NCI-H345 treated with DMSO at 0.1 percent for 48 hours (cell line): ENCODE data around the gene CD163L1.
"Not testable (repeated sequence)": the region's sequence is repeated elsewhere in the genome, so short reads cannot be mapped to it uniquely, and the experiment has no call there.

Experiments used
- DNase-seq: peaks from one replicate; lab custom pipeline; 2025; ENCODE audit not compliant: unreplicated experiment; lab: John Stamatoyannopoulos, UW

The CD163L1 gene

DNA sequence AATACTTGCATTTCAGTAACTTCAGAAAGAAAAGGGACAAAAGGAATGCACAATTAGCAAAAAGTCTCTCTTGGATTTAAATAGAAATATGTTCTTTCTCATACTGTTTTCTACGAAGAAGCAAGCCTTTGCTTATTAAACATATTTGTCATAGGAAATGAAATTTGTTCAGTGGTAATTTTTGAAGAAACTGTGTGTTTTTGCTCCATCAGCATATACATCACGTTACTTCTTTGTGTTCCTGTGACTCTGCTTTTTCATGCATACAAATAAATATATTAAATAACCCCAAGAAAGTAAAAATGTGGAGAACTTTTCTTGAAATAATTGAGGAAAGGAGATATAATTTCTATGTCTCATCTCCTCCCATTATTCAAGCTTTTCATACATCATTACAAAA lies 39.7 kb downstream of the CD163L1 start:
- DNase-seq, result no peak

DNA sequence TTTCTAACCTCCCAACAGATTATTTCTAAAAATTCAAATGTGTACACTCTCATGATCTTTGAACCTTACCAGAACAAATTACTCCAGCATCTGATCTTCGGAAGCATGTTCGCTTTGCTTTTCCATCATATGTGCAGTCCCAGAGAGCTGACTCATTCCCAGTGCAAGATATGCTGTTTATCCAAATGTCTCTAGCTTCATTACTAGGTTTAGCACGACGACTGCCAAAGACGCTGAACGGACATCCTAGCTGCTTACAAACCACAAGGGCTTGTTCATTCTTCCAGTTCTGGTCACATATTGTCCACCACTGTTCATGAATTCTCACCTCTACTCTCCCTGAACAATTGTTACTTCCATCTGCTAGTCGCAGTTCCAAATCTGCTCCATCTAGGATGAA lies 40.5 kb downstream of the CD163L1 start:
- no peak for DNase-seq

DNA sequence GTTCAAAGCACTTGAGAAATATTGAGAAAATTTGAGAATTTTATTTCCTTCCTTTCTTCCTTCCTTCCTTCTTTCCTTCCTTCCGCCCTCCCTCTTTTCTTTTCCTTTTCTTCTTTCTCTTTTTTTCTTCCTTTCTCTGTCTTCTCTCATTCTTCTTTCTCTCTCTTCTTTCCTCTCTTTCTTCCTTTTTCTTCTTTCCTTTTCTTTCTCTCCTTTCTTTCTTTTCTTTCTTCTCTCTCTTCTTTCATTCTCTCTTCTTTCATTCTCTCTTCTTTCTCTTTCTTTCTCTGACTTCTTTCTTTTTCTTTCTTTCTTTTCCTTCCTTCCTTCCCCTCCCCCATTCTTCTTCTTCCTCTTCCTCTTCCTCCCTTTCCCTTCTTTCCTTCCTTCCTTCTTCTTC lies 44.9 kb downstream of the CD163L1 start:
- DNase-seq, result no peak

DNA sequence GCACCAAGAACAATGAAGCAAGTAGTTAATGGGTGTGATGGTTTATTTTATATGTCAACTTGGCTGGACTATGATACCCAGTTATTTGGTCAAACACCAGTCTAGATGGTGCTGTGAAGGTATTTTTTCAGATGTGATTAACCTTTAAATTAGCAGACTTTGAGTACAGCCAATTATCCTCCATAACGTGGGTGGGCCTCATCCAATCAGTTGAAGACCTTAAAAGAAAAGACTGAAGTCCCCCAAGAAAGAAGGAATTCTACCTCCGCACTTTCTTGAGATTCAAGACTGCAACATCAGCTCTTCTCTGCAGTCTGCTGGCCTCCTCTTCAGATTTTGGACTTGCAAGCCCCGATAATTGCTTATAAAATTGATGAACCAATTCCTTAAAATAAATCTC lies 47.5 kb downstream of the CD163L1 start:
- DNase-seq, result no peak

DNA sequence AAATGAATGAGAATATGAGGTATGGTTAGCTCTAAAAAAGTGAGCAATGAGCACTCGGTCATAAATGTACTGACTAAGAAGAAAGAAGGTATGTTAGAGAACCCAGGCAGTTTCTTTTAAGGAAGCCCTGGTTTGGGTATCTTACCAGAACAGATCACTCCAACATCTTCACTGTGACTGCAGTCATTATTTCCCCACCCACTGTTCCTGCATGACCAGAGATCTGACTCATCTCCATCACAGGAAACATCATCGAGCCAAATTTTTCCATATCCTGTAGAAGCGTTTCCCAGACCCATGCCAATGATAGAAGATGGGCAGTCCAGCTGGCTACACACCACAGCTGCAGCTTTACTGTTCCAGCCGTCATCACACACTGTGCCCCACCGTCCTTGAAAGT lies 48.0 kb downstream of the CD163L1 start:
- DNase-seq, result no peak

DNA sequence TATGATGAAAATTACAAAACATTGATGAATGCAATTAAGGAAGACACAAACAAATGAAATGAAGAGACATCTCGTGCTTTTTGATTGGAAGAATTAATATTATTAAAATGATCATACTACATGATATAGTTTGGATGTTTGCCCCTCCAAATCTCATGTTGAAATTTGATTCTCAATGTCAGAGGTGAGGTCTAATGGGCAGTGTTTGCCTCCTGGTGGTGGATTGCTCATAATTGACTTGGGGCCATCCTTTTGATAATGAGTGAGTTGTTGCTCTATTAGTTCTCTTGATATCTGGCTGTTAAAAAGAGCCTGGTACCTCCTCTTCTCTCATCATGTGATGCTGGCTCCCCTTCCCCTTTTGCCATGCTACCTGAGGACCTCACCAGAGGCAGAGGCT lies 56.7 kb downstream of the CD163L1 start:
- DNase-seq, result no peak

DNA sequence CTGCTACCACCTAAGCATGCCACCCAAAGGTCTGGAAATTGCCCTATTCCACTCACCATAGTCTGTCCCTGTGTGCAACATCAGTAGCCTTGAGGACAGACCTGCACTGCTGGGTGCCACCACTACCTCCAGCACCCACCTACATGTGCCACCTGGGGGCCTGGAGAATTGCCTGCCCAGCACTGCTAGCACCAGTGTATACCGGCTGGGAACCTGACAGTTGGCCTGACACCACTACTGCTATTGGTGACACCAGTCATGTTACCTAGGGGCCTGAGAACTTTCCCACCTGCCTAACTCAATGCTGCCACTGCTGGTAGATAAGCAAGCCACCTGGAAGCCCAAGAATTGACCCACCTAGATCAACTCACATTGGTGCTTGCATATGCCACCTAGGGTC lies 60.8 kb downstream of the CD163L1 start:
- no peak for DNase-seq

DNA sequence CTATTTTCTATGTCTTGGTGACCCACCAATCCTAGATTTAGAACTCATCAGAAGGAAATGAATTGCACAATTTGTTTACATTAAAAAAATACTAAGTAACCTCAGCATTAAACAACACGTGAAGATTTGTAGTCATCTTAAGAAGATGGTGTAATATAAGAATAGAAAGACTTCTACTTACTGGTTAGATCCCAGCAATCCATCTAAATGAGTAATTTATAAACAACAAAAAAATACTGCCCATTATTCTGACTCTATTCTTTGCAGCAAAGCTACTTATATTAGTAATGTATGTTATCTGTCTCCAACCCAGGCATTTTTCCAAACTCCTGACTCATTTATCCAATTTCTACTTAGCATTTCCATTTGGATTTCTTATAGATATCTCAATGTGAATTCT lies 67.8 kb downstream of the CD163L1 start:
- DNase-seq, result no peak

DNA sequence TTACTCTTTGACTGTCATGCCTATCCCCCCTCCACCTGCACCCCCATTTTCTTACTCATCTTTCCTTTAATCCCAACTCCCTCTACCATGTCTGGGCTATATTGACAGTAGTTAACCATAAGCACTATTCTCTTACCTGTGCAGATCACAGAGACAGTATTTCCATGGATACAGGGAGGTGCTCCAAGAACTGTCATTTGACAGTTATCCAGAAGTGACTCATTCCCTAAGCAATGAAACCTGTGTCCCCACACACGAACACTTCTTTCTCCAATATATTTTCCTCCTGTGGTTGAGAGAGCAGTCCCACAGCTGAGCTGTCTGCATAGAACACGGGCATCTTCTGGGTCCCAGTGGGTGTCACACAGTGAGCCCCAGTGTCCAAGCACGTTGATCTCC lies 68.8 kb downstream of the CD163L1 start:
- DNase-seq, result no peak

DNA sequence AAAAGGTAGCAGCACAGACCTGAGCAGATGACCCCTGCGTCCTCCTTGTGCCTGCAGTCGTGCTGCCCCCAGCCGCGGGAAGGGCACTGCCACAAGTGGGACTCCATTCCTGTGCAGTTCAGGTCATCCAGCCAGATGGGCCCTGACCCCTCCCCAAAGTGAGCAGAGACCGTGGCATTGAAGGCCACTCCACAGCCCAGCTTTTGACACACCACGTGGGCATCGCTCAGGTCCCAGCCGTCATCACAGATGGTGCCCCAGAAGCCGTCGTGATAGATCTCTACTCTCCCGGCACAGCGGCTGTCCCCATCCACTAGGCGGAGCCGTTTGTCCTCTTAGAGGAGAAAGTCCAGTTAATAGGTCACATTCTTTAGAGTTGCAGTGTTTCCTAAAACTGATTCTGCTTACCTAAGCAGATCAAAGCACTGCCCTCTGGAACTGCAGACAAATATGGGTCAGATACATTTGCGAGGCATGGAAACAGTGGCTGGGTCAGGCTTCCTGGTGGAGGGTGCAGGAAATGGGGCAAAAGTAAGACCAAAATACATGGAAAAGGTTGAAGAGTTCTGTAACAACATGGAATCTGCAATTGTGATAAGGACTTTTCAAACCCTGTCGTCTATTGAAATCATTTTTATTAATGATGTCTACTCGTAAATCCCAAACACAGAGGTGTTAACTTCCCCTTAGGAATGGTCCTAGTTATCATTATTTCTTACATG lies 69.4 kb downstream of the CD163L1 start:
- DNase-seq, result no peak

DNA sequence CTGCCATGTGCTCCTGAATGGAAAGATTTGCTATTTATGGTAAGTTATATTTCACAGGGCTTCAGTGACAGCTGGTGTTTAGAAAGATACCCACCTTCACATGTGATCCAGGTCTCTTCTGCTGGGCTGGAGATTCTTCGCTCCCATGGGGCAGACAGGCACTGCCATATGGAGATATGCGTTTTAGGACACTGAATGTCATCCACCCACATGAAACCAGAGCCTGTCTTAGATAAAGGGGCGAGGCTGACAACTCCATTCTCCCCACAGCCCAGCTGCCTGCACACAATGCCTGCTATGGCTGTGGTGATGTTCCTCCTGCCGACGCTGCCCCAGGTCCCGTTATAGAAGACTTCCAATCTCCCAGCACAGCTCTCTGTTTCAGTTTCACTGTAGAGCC lies 70.7 kb downstream of the CD163L1 start:
- no peak for DNase-seq

DNA sequence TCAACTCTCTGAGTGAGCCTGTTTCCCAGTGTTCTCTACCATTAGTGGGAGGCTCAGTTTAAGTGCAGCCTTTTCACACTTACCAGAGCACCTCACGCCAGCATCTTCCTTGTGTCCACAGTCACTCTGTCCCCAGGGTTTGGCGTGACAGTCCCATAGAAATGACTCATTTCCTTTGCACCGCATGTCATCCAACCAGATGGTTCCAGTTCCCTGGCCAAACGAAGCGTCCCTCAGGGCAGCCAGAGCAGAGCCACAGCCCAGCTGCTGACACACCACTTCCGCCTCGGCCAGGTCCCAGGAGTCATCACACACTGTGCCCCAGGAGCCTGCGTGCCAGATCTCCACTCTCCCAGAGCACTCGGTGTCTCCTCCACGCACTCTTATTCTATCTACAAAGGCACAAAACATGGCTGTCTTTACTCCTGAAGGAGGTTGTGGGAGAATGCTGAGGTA lies 74.7 kb downstream of the CD163L1 start:
- no peak for DNase-seq

DNA sequence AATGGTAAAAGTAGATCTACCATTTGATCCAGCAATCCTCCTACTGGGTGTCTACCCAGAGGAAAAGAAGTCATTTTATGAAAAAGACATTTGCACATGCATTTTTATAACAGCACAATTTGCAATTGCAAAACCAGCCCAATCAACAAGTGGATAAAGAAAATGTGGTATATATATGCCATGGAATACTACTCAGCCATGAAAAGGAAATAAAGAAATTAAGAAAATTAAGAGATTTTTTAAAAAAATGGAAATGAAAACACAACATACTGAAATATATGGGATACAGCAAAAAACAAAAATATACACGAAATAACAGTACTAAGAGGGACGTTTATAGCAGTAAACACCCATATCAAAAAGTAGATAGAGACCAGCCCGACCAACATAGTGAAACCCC lies 81.2 kb downstream of the CD163L1 start:
- no peak for DNase-seq

DNA sequence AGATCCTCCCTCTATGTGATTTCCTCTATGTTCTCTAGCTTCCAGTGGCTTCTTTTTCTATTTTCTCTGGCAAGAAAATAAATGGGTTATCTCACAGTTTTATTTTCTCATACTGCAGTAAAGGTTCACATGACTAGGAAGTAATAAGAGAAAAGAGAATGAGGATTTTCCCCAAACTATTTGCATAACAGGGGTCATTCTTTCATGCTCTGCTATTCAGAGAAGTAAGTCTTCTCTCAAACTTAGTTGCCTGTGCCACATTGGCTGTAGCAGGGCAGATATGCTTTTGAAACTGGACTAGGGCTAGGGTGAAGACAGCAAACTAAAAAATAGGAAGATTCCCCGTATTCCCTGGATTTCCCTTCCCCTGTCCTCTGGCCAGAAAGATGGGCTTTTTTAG lies 82.7 kb downstream of the CD163L1 start:
- no peak for DNase-seq

DNA sequence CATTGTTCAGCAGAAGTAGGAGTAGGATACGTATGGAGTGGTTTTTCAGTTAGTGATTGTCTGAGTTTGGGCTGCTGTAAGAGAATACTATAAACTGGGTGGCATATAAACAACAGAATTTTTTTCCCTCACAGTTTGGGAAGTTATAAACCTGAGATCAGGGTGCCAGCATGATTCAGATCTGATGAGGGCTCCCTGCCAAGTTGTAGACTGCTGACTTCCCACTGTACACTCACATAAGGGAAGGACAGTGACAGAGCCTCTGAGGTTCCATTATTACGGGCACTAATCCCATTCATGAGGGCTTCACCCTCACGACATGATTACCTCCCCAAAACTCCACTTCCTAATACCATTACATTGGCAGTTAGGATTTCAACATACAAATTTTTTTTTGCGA lies 89.4 kb downstream of the CD163L1 start:
- DNase-seq, result no peak

DNA sequence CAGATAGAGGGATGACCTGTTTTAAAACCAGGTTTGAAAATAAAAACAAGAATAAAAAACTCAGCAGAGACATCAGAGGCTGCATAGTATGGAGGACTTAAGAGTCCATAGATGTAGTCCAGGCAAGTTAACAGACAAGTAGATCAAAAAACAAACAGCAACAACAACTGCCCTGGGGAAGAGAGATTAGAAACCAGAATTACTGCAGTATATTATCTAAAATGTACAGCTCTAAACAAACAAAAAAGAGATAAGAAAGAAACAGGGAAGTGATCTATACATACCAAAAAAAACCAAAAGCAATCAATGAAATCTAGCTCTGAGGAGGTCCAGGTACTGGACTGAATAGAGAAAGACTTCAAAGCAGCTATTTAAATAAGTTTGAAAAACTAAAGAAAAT lies 91.3 kb downstream of the CD163L1 start:
- no peak for DNase-seq

DNA sequence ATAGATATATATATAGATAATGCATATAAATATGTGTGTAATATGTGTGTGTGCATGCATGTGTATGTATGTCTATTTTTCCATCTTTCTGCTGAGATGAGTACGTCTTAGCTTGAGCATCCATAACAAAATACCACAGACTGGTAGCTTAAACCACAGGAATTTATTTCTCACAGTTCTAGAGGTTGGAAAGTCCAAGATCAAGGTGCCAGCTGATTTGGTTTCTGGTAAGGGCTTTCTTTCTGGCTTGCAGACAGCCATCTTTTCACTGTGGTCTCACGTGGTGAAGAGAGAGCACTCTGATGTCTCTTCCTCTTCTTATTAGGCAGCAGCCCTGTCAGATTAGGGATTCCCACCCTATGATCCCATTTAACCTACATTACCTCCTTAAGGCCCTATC lies 92.8 kb downstream of the CD163L1 start:
- no peak for DNase-seq

DNA sequence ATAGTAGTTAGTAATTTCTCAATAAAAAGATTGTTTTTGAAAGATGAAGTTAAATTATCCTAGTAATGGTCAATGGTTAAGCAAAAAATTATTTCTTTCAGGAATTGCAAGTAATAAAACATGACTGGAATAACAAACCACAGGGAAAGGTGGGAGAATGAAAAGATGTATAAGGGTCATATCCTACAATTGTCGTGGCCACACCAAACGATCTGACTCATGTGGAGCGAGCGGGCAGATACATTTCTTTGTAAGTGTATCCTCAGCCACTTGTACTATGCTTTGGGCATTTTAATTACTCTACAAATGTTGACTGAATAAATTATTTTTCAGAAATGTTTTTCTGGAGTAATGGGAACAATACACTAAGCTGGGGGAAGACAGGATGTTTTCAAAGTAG lies 94.5 kb downstream of the CD163L1 start:
- DNase-seq, result no peak

DNA sequence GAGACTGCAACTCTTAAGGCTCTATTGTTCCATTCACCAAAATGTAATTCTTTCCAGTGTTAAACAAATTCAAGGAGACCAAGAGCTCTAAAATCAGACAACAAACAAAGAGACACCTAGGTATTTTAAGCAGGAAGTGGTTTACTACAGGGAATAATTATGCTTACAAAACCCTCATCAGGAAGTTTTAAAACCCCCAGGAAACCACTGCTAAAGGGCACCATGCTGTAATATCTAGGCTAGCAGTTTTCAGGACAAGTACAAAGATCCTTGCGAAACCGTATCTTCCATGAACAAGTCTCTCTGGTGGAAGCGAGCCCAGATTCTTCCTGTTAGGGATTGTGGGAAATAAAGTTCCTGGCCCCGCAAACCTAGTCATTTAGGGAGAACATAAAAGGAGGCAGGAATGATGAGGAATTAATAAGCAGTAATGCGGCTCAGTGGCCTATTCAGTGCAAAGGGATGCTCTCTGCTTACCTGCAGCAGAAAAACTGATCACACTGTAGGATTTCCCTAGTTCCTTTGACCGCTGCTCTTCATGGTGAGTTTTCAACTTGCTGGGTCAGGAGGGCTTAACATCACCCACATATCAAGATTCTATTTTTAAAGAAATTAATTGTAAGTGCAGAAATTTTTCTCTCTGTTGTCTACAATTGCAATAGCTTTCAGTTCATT lies 97.3 kb downstream of the CD163L1 start:
- DNase-seq, result no peak

DNA sequence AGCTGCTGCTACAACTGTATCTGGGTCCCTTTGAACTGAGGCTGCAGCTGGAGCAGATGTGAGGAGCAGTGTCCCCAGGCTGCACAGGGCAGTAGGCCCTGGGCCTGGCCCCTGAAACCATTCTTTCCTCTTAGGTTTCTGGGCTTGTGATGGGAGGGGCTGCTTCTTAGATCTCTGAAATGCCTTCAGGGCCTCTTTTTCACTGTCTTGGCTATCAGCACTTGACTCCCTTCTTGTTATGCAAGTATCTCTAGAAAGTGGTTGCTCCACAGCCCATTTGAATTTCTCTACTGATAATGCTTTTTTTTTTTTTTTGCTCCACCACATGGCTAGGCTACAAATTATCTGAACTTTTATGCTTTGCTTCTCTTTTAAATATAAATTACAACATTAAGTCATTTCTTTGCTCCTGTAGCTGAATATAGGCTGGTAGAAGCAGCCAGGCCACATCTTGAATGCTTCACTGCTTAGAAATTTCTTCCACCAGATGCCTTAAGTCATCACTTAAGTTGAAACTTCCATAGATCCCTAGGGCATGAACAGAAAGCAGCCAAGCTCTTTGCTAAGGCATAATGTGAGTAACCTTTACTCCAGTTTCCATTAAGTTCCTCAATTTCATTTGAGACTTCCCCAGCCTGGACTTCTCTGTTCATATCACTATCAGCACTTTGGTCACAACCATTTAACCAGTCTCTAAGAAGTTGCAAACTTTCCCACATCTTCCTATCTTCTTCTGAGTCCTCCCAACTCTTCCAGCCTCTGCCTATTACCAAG lies 98.9 kb downstream of the CD163L1 start:
- DNase-seq, result no peak

DNA sequence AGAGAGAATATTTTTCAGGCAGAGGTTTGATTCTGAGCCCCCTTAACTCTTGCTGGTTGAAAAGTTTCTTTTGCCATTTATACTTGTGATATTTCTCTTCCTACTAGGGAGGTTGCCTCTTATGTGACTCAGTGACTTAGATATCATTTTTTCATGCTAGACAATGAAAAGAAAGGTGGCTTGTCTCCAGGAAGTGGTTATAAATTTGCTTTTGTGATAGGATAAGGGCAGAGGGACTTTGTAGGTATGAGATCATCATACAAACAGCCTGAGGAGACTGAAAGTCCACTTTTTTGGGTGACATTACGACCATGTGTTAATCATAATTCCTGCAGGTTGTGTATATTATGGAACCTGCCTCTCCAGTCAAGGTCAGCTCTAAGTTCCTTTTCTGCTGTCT lies 104.3 kb downstream of the CD163L1 start:
- no peak for DNase-seq

DNA sequence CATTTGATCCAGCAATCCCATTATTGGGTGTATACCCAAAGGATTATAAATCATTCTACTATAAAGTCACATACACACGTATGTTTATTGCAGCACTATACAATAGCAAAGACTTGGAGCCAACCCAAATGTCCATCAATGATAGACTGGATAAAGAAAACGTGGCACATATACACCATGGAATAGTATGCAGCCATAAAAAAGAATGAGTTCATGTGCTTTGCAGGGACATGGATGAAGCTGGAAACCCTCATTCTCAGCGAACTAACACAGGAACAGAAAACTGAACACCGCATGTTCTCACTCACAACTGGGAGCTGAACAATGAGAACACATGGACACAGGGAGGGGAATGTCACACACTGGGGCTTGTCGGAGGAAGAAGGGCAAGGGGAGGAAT lies 106.2 kb downstream of the CD163L1 start:
- DNase-seq, result not testable (repeated sequence)
